WTC11 (cell line): ENCODE results near the gene GLT8D2. TPM values are rescaled to one million over a fixed set of nuclear protein-coding genes. Genes with fewer than 3 reads are reported as not detected.

Experiments
- ATAC-seq: fragments of 200-7000 bp; cut with Tn5 transposase; 2 replicates; pipeline ENCODE4 v1.10.0; 2021; ENCODE audit warnings: mild to moderate bottlenecking, moderate library complexity
- CTCF ChIA-PET: fragments of 300-600 bp; sonication (Branson Sonifier 250); formaldehyde crosslinking; loops from one replicate; lab custom pipeline; 2021; ENCODE audit warnings: antibody characterized with exemption; lab: Charles Lee
- POLR2A ChIA-PET: fragments of 350-600 bp; sonication (Branson Sonifier 250); formaldehyde crosslinking; loops from one replicate; lab custom pipeline; 2021; ENCODE audit warnings: antibody characterized with exemption; lab: Charles Lee
- DNase-seq: peaks from one replicate; pipeline ENCODE4 v3.0.0; 2021; ENCODE audit warnings: low spot score
- H3K27ac Mint-ChIP-seq: 2 replicates; pipeline ENCODE4 v1.8.0; 2021; ENCODE audit warnings: mixed read lengths
- H3K27me3 Mint-ChIP-seq: 2 replicates; pipeline ENCODE4 v1.8.0; 2021; ENCODE audit warnings: low read depth, mild to moderate bottlenecking, moderate library complexity, mixed read lengths
- H3K36me3 Mint-ChIP-seq: 2 replicates; pipeline ENCODE4 v1.8.0; 2021; ENCODE audit warnings: mixed read lengths
- H3K4me1 Mint-ChIP-seq: 2 replicates; pipeline ENCODE4 v1.8.0; 2022; ENCODE audit warnings: mixed read lengths
- H3K4me3 Mint-ChIP-seq: 2 replicates; pipeline ENCODE4 v1.8.0; 2021; ENCODE audit warnings: mild to moderate bottlenecking, moderate library complexity, mixed read lengths
- H3K9me3 Mint-ChIP-seq: 2 replicates; pipeline ENCODE4 v1.8.0; 2021; ENCODE audit warnings: mixed read lengths
- ATF1 ChIP-seq: sonication (generic); formaldehyde crosslinking; IDR thresholded peaks from 2 replicates; pipeline ENCODE4 v1.8.1; 2023; ENCODE audit warnings: mild to moderate bottlenecking, moderate library complexity, missing genetic modification reagents
- CBFB ChIP-seq: sonication (generic); formaldehyde crosslinking; IDR thresholded peaks from 2 replicates; pipeline ENCODE4 v1.8.1; 2022; ENCODE audit warnings: mild to moderate bottlenecking, low read depth, missing genetic modification reagents
- CREB1 ChIP-seq: sonication (generic); formaldehyde crosslinking; IDR thresholded peaks from 2 replicates; pipeline ENCODE4 v1.8.0; 2023; ENCODE audit warnings: mild to moderate bottlenecking, missing genetic modification reagents
- ESRRA ChIP-seq: sonication (generic); formaldehyde crosslinking; IDR thresholded peaks from 2 replicates; pipeline ENCODE4 v1.8.1; 2022; ENCODE audit warnings: mild to moderate bottlenecking, missing genetic modification reagents, borderline replicate concordance
- ETV6 ChIP-seq: sonication (generic); formaldehyde crosslinking; IDR thresholded peaks from 2 replicates; pipeline ENCODE4 v1.8.1; 2022; ENCODE audit warnings: mild to moderate bottlenecking, missing genetic modification reagents
- FOXP1 ChIP-seq: sonication (generic); formaldehyde crosslinking; IDR thresholded peaks from 2 replicates; pipeline ENCODE4 v1.8.0; 2022; ENCODE audit warnings: missing genetic modification reagents, mild to moderate bottlenecking, moderate library complexity, borderline replicate concordance
- GABPB1 ChIP-seq: sonication (generic); formaldehyde crosslinking; IDR thresholded peaks from 2 replicates; pipeline ENCODE4 v1.8.1; 2023; ENCODE audit warnings: mild to moderate bottlenecking, missing genetic modification reagents
- GRHL2 ChIP-seq: fragments of 250-450 bp; sonication (Bioruptor Pico); IDR thresholded peaks from 2 replicates; pipeline ENCODE4 v1.8.0; 2022; ENCODE audit warnings: mild to moderate bottlenecking, moderate library complexity; ENCODE audit not compliant: insufficient replicate concordance, severe bottlenecking
- NFYB ChIP-seq: sonication (generic); formaldehyde crosslinking; conservative IDR thresholded peaks from 2 replicates; pipeline ENCODE4 v1.8.0; 2022; ENCODE audit warnings: low read depth, missing genetic modification reagents
- NR3C1 ChIP-seq: sonication (generic); formaldehyde crosslinking; conservative IDR thresholded peaks from 2 replicates; pipeline ENCODE4 v1.8.1; 2023; ENCODE audit warnings: low read depth, mild to moderate bottlenecking, missing genetic modification reagents
- TEAD4 ChIP-seq: sonication (generic); formaldehyde crosslinking; IDR thresholded peaks from 2 replicates; pipeline ENCODE4 v1.8.0; 2022; ENCODE audit warnings: mild to moderate bottlenecking, missing genetic modification reagents
- ZNF121 ChIP-seq: sonication (generic); formaldehyde crosslinking; IDR thresholded peaks from 2 replicates; pipeline ENCODE4 v1.8.0; 2023; ENCODE audit warnings: missing genetic modification reagents
- ZNF138 ChIP-seq: sonication (generic); formaldehyde crosslinking; conservative IDR thresholded peaks from 2 replicates; pipeline ENCODE4 v1.8.1; 2022; ENCODE audit warnings: mild to moderate bottlenecking, moderate library complexity, missing genetic modification reagents
- ZNF416 ChIP-seq: fragments of 250-450 bp; sonication (Bioruptor Pico); IDR thresholded peaks from 2 replicates; pipeline ENCODE4 v1.9.0; 2021; ENCODE audit warnings: mild to moderate bottlenecking, inconsistent platforms
- ZNF423 ChIP-seq: fragments of 250-450 bp; sonication (Bioruptor Pico); IDR thresholded peaks from 2 replicates; pipeline ENCODE4 v2.1.2; 2022; ENCODE audit warnings: mild to moderate bottlenecking, moderate library complexity
- total RNA-seq: library from RNA; stranded (reverse); gene quantifications from 3 replicates; pipeline ENCODE4 v1.2.3, GENCODE V29; 2021
- TF ChIP-seq, protein P1 (sequence below): fragments of 250-450 bp; sonication (Bioruptor Pico); IDR thresholded peaks from 2 replicates; pipeline ENCODE4 v1.9.0; 2021; ENCODE audit warnings: moderate library complexity, mild to moderate bottlenecking, inconsistent platforms, borderline replicate concordance
- TF ChIP-seq, protein P2 (sequence below): sonication (generic); formaldehyde crosslinking; IDR thresholded peaks from 2 replicates; pipeline ENCODE4 v1.8.1; 2023; ENCODE audit warnings: mild to moderate bottlenecking, missing genetic modification reagents, moderate library complexity
- TF ChIP-seq, protein P3 (sequence below): sonication (generic); formaldehyde crosslinking; IDR thresholded peaks from 2 replicates; pipeline ENCODE4 v1.8.1; 2023; ENCODE audit warnings: mild to moderate bottlenecking, missing genetic modification reagents

GLT8D2 gene
- total RNA-seq, 1 experiment from 2014 or later, result 4.5 TPM

DNA sequence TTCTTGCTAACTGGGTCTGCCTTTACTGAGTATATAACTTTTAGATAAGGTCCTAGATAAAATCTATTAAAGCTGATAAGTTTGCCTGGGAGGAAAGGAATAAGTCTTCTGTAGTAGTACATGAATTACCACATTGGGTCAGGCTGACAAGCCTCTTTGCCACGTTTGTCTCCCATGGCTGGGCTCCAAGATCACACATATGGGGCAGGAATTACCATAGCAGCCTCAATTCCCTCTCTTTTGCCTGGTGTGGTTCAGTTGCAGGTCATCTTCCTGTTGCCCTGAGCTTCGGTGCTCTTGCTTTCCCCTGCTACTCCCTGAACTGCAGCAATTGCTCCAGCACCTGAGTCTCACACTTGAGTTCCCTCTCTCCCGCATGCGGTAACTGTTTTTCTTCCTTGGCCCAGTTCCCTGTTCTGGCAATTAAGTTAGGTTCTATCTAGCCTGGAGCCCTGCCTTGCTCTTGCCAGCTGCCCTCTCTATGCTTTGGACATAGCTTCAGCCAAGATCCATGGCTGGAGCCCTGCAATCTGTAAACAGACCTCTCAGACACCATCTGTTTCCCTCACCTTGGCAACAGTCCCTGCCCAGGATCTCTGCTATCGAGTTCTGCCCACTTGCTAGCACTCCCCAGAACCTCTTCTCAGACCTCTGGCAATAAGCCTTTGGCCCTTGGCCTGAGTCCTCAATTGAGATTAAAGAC, 5.8 kb upstream of the GLT8D2 start:
- no peak for ATAC-seq
- Mint-ChIP-seq H3K27ac (0 out of 2 replicates have a peak overlapping the region, but pooled peaks have one; percentile 23), H3K27me3 (peaks cover 9% of the 10 kb centered on the region; the same call in 1 of the 2 replicates), H3K36me3 (no peaks in the 10 kb centered on the region), H3K4me3 (no peak overlapping the region), H3K4me1 (peaks cover 22% of the 10 kb centered on the region), H3K9me3 (no peaks in the 10 kb centered on the region)
- no peak for TF ChIP-seq ZNF416 (CRISPR knock-in tag)
- TF ChIP-seq ETV6 (CRISPR knock-in tag), result no peak
- POLR2A ChIA-PET, result no interaction called here
- DNase-seq, result no peak
- CTCF ChIA-PET, result interaction anchor here (0.6 to 2.4 kb wide), 3 partner anchors 9 to 302 kb away, joined by 3 to 16 read pairs (median 4); partner anchors contain the start of gene HCFC2

DNA sequence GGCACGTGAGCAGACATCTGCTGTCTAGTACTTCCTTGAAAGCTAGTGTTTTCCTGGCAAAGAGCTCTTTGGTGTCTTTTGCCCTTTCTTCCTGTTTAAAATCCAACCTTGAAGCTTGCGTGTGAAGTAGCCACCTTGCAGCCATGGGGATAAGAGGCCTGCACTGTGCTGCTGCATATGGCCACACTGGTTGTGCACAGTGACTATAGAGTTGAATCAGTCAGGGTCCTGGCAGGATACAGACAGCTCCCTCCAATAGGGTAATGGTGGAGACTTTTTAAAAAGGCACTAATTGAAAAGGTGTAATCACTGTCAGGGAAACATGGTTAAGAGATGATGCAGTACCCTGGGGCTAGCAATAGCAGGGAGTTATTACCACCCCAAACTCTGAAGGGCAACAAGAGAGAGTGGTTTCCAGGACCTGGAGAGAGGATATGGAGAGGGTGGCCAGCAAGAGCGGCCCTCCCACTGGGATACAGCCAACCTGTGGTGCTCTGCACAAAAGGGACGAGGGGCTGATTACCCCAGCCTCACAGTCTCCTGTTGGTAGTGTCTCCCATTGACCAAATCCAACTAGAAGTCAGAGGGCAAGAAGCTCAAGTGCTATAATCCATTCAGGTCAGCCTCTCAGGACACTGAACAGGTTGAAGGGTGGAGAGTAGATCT, 4.8 kb upstream of the GLT8D2 start:
- peak; percentile 57; the same call in 1 of the 2 replicates for TF ChIP-seq ZNF423 (CRISPR knock-in tag)
- no peak for TF ChIP-seq CREB1 (CRISPR knock-in tag)
- ChIA-PET CTCF (interaction anchor here (1.4 to 2.4 kb wide), 2 partner anchors 10 to 54 kb away, joined by 4 to 16 read pairs; partner anchors contain the start of gene HCFC2), POLR2A (interaction anchor here (1.0 kb wide), 1 partner anchor 9 kb away, joined by 3 read pairs; the partner anchor contains the start of gene HCFC2)
- Mint-ChIP-seq H3K27ac (peak overlapping the region; percentile 88), H3K27me3 (peaks cover 7% of the 10 kb centered on the region), H3K9me3 (no peaks in the 10 kb centered on the region), H3K4me1 (peaks cover 28% of the 10 kb centered on the region), H3K36me3 (no peaks in the 10 kb centered on the region), H3K4me3 (no peak overlapping the region)
- DNase-seq, result no peak
- peak; percentile 62 for ATAC-seq

DNA sequence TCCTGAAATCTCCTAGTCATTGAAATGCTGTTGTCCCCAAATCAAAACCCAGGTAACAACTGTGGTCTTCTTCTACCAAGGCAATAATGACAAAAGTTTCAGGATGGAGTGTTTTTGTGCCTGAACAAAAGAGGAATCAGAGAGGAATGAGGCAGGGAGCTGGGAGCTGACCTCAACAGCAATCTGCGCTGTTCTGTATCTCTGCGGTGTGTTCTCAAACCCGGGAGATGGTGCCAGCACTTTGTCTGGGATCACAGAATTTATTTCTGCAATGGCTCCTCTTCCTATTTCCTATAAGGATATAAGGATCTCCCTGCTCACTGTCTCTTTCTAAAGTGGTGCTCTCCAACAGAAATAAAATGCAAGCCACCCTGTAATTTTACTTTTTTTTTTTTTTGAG, 449 bp upstream of the GLT8D2 start:
- no peak overlapping the region for H3K27ac Mint-ChIP-seq
- H3K36me3 Mint-ChIP-seq, result no peaks in the 10 kb centered on the region
- no peaks in the 10 kb centered on the region for H3K9me3 Mint-ChIP-seq
- CTCF ChIA-PET, result interaction anchor here (1.7 kb wide), 1 partner anchor 59 kb away, joined by 10 read pairs; no protein-coding TSS in a partner anchor
- peak overlapping the region; percentile 82 for H3K4me3 Mint-ChIP-seq
- POLR2A ChIA-PET, result interaction anchor here (1.0 to 1.7 kb wide), 2 partner anchors 14 to 88 kb away, joined by 3 to 5 read pairs; partner anchors contain the start of genes HCFC2 and NFYB
- H3K27me3 Mint-ChIP-seq, result peaks cover 17% of the 10 kb centered on the region
- peaks cover 23% of the 10 kb centered on the region for H3K4me1 Mint-ChIP-seq
- TF ChIP-seq CBFB (CRISPR knock-in tag) (no peak), GABPB1 (CRISPR knock-in tag) (no peak), ATF1 (CRISPR knock-in tag) (no peak), ZNF138 (CRISPR knock-in tag) (no peak), FOXP1 (no peak), CREB1 (CRISPR knock-in tag) (no peak), ESRRA (CRISPR knock-in tag) (no peak), NR3C1 (CRISPR knock-in tag) (no peak), GRHL2 (CRISPR knock-in tag) (no peak)
- TF ChIP-seq, protein P1, sequence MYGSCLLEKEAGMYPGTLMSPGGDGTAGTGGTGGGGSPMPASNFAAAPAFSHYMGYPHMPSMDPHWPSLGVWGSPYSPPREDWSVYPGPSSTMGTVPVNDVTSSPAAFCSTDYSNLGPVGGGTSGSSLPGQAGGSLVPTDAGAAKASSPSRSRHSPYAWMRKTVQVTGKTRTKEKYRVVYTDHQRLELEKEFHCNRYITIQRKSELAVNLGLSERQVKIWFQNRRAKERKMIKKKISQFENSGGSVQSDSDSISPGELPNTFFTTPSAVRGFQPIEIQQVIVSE (CRISPR knock-in tag), result no peak
- TF ChIP-seq, protein P2, sequence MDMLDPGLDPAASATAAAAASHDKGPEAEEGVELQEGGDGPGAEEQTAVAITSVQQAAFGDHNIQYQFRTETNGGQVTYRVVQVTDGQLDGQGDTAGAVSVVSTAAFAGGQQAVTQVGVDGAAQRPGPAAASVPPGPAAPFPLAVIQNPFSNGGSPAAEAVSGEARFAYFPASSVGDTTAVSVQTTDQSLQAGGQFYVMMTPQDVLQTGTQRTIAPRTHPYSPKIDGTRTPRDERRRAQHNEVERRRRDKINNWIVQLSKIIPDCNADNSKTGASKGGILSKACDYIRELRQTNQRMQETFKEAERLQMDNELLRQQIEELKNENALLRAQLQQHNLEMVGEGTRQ (CRISPR knock-in tag), result no peak
- ATAC-seq, result no peak
- DNase-seq, result no peak

DNA sequence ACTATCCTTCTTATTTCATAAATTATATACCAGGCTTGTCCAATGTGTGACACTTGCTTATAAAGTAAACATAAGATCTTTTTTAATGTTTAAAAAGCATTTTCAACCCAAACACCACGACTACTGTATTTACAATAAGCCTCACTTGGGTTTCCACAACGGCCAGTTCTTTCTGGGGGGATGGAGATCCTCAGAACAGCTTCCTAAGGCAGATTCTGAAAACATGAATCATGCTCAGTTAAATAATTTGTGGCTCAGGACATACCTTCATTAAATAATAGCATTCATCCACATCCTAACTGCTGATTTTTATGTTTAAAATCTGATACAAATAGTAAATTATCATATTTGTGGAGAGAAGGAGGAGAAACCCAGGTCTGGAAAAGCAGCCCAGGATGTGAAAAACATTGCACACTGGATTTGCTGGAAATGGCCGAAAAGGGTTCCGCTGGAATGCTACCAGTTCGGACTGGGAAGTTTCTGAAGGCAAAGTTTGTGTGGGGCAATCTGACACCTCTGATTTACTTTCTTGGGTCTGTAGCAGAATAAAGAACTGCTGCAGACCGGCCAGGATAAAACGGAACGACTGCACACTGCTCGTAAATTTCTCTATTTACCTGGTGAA, 597 bp downstream of the GLT8D2 start:
- H3K4me1 Mint-ChIP-seq, result peaks cover 13% of the 10 kb centered on the region
- H3K27ac Mint-ChIP-seq, result peak overlapping the region; percentile 80
- TF ChIP-seq TEAD4 (no peak), ZNF121 (CRISPR knock-in tag) (no peak), NFYB (CRISPR knock-in tag) (no peak), ZNF423 (CRISPR knock-in tag) (no peak), GABPB1 (CRISPR knock-in tag) (no peak)
- TF ChIP-seq, protein P3, sequence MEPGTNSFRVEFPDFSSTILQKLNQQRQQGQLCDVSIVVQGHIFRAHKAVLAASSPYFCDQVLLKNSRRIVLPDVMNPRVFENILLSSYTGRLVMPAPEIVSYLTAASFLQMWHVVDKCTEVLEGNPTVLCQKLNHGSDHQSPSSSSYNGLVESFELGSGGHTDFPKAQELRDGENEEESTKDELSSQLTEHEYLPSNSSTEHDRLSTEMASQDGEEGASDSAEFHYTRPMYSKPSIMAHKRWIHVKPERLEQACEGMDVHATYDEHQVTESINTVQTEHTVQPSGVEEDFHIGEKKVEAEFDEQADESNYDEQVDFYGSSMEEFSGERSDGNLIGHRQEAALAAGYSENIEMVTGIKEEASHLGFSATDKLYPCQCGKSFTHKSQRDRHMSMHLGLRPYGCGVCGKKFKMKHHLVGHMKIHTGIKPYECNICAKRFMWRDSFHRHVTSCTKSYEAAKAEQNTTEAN (CRISPR knock-in tag), result no peak
- ATAC-seq, result no peak; the same call in 1 of the 2 replicates
- ChIA-PET POLR2A (interaction anchor here (0.6 to 1.7 kb wide), 2 partner anchors 15 to 36 kb away, joined by 3 to 5 read pairs; partner anchors contain the start of gene HCFC2), CTCF (interaction anchor here (0.8 to 1.7 kb wide), 3 partner anchors 9 to 60 kb away, joined by 3 to 10 read pairs (median 4); no protein-coding TSS in a partner anchor)
- H3K4me3 Mint-ChIP-seq, result peak overlapping the region; percentile 82
- no peak for DNase-seq
- H3K9me3 Mint-ChIP-seq, result no peaks in the 10 kb centered on the region
- no peaks in the 10 kb centered on the region for H3K36me3 Mint-ChIP-seq
- H3K27me3 Mint-ChIP-seq, result peaks cover 17% of the 10 kb centered on the region
